Suprapubic skin (tissue), 4 donors: ENCODE results near the gene YY1. TPM values are rescaled to one million over a fixed set of nuclear protein-coding genes. Genes with fewer than 3 reads are reported as not detected.

ENCODE experiments used
- DNase-seq, 2 donors: peaks; one replicate each; pipeline ENCODE4 v3.0.0-alpha.2; 2019; ENCODE audit warnings: low spot score in 2 of 2
- H3K27ac ChIP-seq: fragments of 200-600 bp; sonication (generic); one replicate; pipeline ENCODE4 v1.5.1; 2019
- H3K27me3 ChIP-seq: fragments of 200-600 bp; sonication (generic); one replicate; pipeline ENCODE4 v1.5.1; 2019
- H3K36me3 ChIP-seq: fragments of 200-600 bp; sonication (generic); one replicate; pipeline ENCODE4 v1.5.1; 2019
- H3K4me1 ChIP-seq: fragments of 200-600 bp; sonication (generic); one replicate; pipeline ENCODE4 v1.5.1; 2019
- H3K4me3 ChIP-seq: fragments of 200-600 bp; sonication (generic); one replicate; pipeline ENCODE4 v1.5.1; 2019; ENCODE audit warnings: mild to moderate bottlenecking
- H3K9me3 ChIP-seq: fragments of 200-600 bp; sonication (generic); one replicate; pipeline ENCODE4 v1.5.1; 2019
- CTCF ChIP-seq, 2 donors: fragments of 200-600 bp in 1 of 2; fragments of 450-650 bp in 1 of 2; sonication (generic) in 1 of 2; IDR thresholded peaks; one replicate each; pipeline ENCODE4 v1.5.1; 2016 to 2019; ENCODE audit warnings: antibody characterized with exemption in 2 of 2, mild to moderate bottlenecking in 1 of 2, moderate library complexity in 1 of 2
- EP300 ChIP-seq: sonication (generic); formaldehyde crosslinking; IDR thresholded peaks from one replicate; pipeline ENCODE4 v1.6.1; 2017; ENCODE audit warnings: antibody characterized with exemption
- POLR2A ChIP-seq, 2 donors: fragments of 450-650 bp; IDR thresholded peaks; one replicate each; pipeline ENCODE4 v1.6.1; 2017; ENCODE audit warnings: antibody characterized with exemption in 2 of 2, mild to moderate bottlenecking in 2 of 2, moderate library complexity in 2 of 2
- POLR2AphosphoS5 ChIP-seq, 3 donors: sonication (generic); formaldehyde crosslinking; IDR thresholded peaks; one replicate each; pipeline ENCODE4 v1.6.1; 2017; ENCODE audit warnings: antibody characterized with exemption in 3 of 3
- WGBS: methylation state at CpG from one replicate; pipeline ENCODE4 v1.1.5; 2018; 5-methylcytosine and 5-hydroxymethylcytosine counted together
- total RNA-seq, 4 donors: library from RNA; depleted of rRNA; stranded (reverse); fragments of >200 nt; gene quantifications; one replicate each; pipeline ENCODE4 v1.1.0, GENCODE V29; 2016

Gene YY1
- total RNA-seq, 4 donors from 2014 or later = 42.1 to 56.3 (median 48.9) TPM

- Histone ChIP-seq H3K4me3 (peak overlapping the region; percentile 40), H3K27me3 (no peaks in the 10 kb centered on the region), H3K36me3 (no peaks in the 10 kb centered on the region), H3K4me1 (peaks cover 31% of the 10 kb centered on the region), H3K9me3 (no peaks in the 10 kb centered on the region), H3K27ac (no peak overlapping the region)
- no peak for DNase-seq
- TF ChIP-seq CTCF (IDR thresholded peaks at IDR 0.05) = peak; percentile 28 to 85
- TF ChIP-seq EP300 = no peak
- no peak for TF ChIP-seq POLR2A (IDR thresholded peaks at IDR 0.05)
- 53% methylated on average over 24 of the region's 40 CpGs for WGBS
Observed at GRCh38 chr14:100317912-100318808, 79.2 kb downstream of the YY1 start.

- WGBS = 86% methylated on average over 12 of the region's 12 CpGs
- H3K27me3 ChIP-seq = no peaks in the 10 kb centered on the region
- H3K4me3 ChIP-seq = no peak overlapping the region
- H3K27ac ChIP-seq = no peak overlapping the region
- no peaks in the 10 kb centered on the region for H3K9me3 ChIP-seq
- DNase-seq = no peak
- no peaks in the 10 kb centered on the region for H3K36me3 ChIP-seq
- TF ChIP-seq CTCF (IDR thresholded peaks at IDR 0.05) (no peak), POLR2A (IDR thresholded peaks at IDR 0.05) (no peak), POLR2AphosphoS5 (IDR thresholded peaks at IDR 0.05) (no peak), EP300 (no peak)
- peaks cover 9% of the 10 kb centered on the region for H3K4me1 ChIP-seq
Observed at GRCh38 chr14:100320157-100320856, 81.4 kb downstream of the YY1 start.

- 78% methylated on average over 5 of the region's 9 CpGs for WGBS
- peaks cover 8% of the 10 kb centered on the region for H3K4me1 ChIP-seq
- TF ChIP-seq POLR2A (IDR thresholded peaks at IDR 0.05) (no peak), EP300 (no peak), POLR2AphosphoS5 (IDR thresholded peaks at IDR 0.05) (no peak), CTCF (IDR thresholded peaks at IDR 0.05) (no peak)
- H3K36me3 ChIP-seq = no peaks in the 10 kb centered on the region
- H3K4me3 ChIP-seq = no peak overlapping the region
- no peaks in the 10 kb centered on the region for H3K27me3 ChIP-seq
- H3K27ac ChIP-seq = no peak overlapping the region
- no peaks in the 10 kb centered on the region for H3K9me3 ChIP-seq
- DNase-seq = no peak
Observed at GRCh38 chr14:100321473-100322137, 82.7 kb downstream of the YY1 start.

- Histone ChIP-seq H3K36me3 (no peaks in the 10 kb centered on the region), H3K27ac (no peak overlapping the region), H3K9me3 (no peaks in the 10 kb centered on the region), H3K4me3 (no peak overlapping the region), H3K27me3 (no peaks in the 10 kb centered on the region), H3K4me1 (peaks cover 8% of the 10 kb centered on the region)
- 95% methylated on average over 5 of the region's 15 CpGs for WGBS
- no peak for DNase-seq
- TF ChIP-seq POLR2A (IDR thresholded peaks at IDR 0.05) (no peak), CTCF (IDR thresholded peaks at IDR 0.05) (no peak), EP300 (no peak), POLR2AphosphoS5 (IDR thresholded peaks at IDR 0.05) (no peak)
Observed at GRCh38 chr14:100322138-100322957, 83.4 kb downstream of the YY1 start.
